NK-92 (cell line): Measurements from ENCODE around the gene DNASE1L3.
"Not testable (repeated sequence)": the region's sequence is repeated elsewhere in the genome, so short reads cannot be mapped to it uniquely, and the experiment has no call there.

Experiments used
- DNase-seq: peaks from one replicate; lab custom pipeline; 2025; ENCODE audit not compliant: unreplicated experiment; lab: John Stamatoyannopoulos, UW

DNASE1L3 gene

GRCh38 chr3:58210761-58211460 lies at the start of gene DNASE1L3:
Gene DNASE1L3 (minus strand): TSS chr3:58210972. CDS start chr3:58210906, 66 bp downstream.
- no peak for DNase-seq

GRCh38 chr3:58260261-58260731 lies 49.5 kb upstream of the DNASE1L3 start:
- DNase-seq = no peak

GRCh38 chr3:58258392-58259055 lies 47.8 kb upstream of the DNASE1L3 start:
- DNase-seq = no peak

GRCh38 chr3:58256511-58256910 lies 45.7 kb upstream of the DNASE1L3 start:
- no peak for DNase-seq

GRCh38 chr3:58256061-58256460 lies 45.3 kb upstream of the DNASE1L3 start:
- no peak for DNase-seq

GRCh38 chr3:58254144-58254543 lies 43.4 kb upstream of the DNASE1L3 start:
- DNase-seq = no peak

- DNase-seq = no peak
Observed at GRCh38 chr3:58251631-58252035, 40.9 kb upstream of the DNASE1L3 start.

- no peak for DNase-seq
Observed at GRCh38 chr3:58250093-58250707, 39.4 kb upstream of the DNASE1L3 start.

- no peak for DNase-seq
Observed at GRCh38 chr3:58249358-58250092, 38.8 kb upstream of the DNASE1L3 start.

GRCh38 chr3:58246148-58247047 lies 35.6 kb upstream of the DNASE1L3 start:
- DNase-seq = no peak

- DNase-seq = no peak
Observed at GRCh38 chr3:58243976-58244585, 33.3 kb upstream of the DNASE1L3 start.

GRCh38 chr3:58242860-58243259 lies 32.1 kb upstream of the DNASE1L3 start:
- not testable (repeated sequence) for DNase-seq

GRCh38 chr3:58242340-58242739 lies 31.6 kb upstream of the DNASE1L3 start:
- DNase-seq = no peak

- DNase-seq = no peak
Observed at GRCh38 chr3:58241306-58242044, 30.7 kb upstream of the DNASE1L3 start.

- DNase-seq = no peak
Observed at GRCh38 chr3:58238830-58239229, 28.1 kb upstream of the DNASE1L3 start.

GRCh38 chr3:58237941-58238681 lies 27.3 kb upstream of the DNASE1L3 start:
- DNase-seq = no peak

GRCh38 chr3:58237238-58237940 lies 26.6 kb upstream of the DNASE1L3 start, which contains the start of gene ABHD6:
Gene ABHD6 (plus strand): TSS chr3:58237792. CDS start chr3:58256587, 18,795 bp downstream.
- no peak for DNase-seq
